GM21423 (cell line): ENCODE measurements around the gene EIF5AL1.
"Not testable (repeated sequence)": the region's sequence is repeated elsewhere in the genome, so short reads cannot be mapped to it uniquely, and the experiment has no call there.

ENCODE experiments used
- ATAC-seq: cut with Tn5 transposase; IDR thresholded peaks from one replicate; pipeline ENCODE4 v1.9.1; 2021; ENCODE audit warnings: mild to moderate bottlenecking, moderate library complexity; ENCODE audit not compliant: unreplicated experiment

Gene EIF5AL1

GRCh38 chr10:79511891-79512583 is at the start of gene EIF5AL1:
TSS of gene EIF5AL1 (plus strand) at chr10:79512533. CDS start at chr10:79512650, 117 bp downstream.
- not testable (repeated sequence) for ATAC-seq

GRCh38 chr10:79463578-79464496 is 48.5 kb upstream of the EIF5AL1 start:
- ATAC-seq, result no peak

GRCh38 chr10:79465341-79465740 is 47.0 kb upstream of the EIF5AL1 start:
- ATAC-seq, result no peak

GRCh38 chr10:79468015-79468560 is 44.2 kb upstream of the EIF5AL1 start:
- no peak for ATAC-seq

GRCh38 chr10:79468841-79469585 is 43.3 kb upstream of the EIF5AL1 start:
- ATAC-seq, result no peak

- ATAC-seq, result no peak
Observed at GRCh38 chr10:79470096-79470495, 42.2 kb upstream of the EIF5AL1 start.

GRCh38 chr10:79471776-79472175 is 40.6 kb upstream of the EIF5AL1 start:
- no peak for ATAC-seq

GRCh38 chr10:79472449-79472848 is 39.9 kb upstream of the EIF5AL1 start:
- ATAC-seq, result no peak

GRCh38 chr10:79472951-79473350 is 39.4 kb upstream of the EIF5AL1 start:
- ATAC-seq, result no peak

GRCh38 chr10:79473496-79474095 is 38.7 kb upstream of the EIF5AL1 start:
- ATAC-seq, result no peak

- no peak for ATAC-seq
Observed at GRCh38 chr10:79475119-79475653, 37.1 kb upstream of the EIF5AL1 start.

GRCh38 chr10:79475877-79476276 is 36.5 kb upstream of the EIF5AL1 start:
- no peak for ATAC-seq

GRCh38 chr10:79476645-79477044 is 35.7 kb upstream of the EIF5AL1 start:
- no peak for ATAC-seq

- no peak for ATAC-seq
Observed at GRCh38 chr10:79477456-79477855, 34.9 kb upstream of the EIF5AL1 start.

GRCh38 chr10:79479283-79479909 is 32.9 kb upstream of the EIF5AL1 start:
- no peak for ATAC-seq

GRCh38 chr10:79482304-79482703 is 30.0 kb upstream of the EIF5AL1 start:
- no peak for ATAC-seq

GRCh38 chr10:79482741-79483140 is 29.6 kb upstream of the EIF5AL1 start:
- no peak for ATAC-seq

- ATAC-seq, result no peak
Observed at GRCh38 chr10:79483299-79483698, 29.0 kb upstream of the EIF5AL1 start.

- no peak for ATAC-seq
Observed at GRCh38 chr10:79483948-79484347, 28.4 kb upstream of the EIF5AL1 start.

GRCh38 chr10:79484476-79484875 is 27.9 kb upstream of the EIF5AL1 start:
- ATAC-seq, result no peak
